ENCODE data around the gene TCERG1L.
"Not testable (repeated sequence)": the region's sequence is repeated elsewhere in the genome, so short reads cannot be mapped to it uniquely, and the experiment has no call there.

Gene TCERG1L

GRCh38 chr10:131100418-131101410 lies 210.8 kb downstream of the TCERG1L start:
- not testable (repeated sequence) for DNase-seq (ENCODE audit: low read depth in 2 of 2)

GRCh38 chr10:131099028-131099726 lies 212.3 kb downstream of the TCERG1L start:
- no peak for DNase-seq (ENCODE audit: low read depth in 2 of 2)

GRCh38 chr10:131098416-131098952 lies 213.0 kb downstream of the TCERG1L start:
- DNase-seq (ENCODE audit: low read depth in 2 of 2) = no peak

- DNase-seq (ENCODE audit: low read depth in 2 of 2) = no peak
Measured at GRCh38 chr10:131096031-131096430, 215.5 kb downstream of the TCERG1L start.

- DNase-seq (ENCODE audit: low read depth in 2 of 2) = no peak
Measured at GRCh38 chr10:131095313-131095580, 216.3 kb downstream of the TCERG1L start.

- no peak for DNase-seq (ENCODE audit: low read depth in 2 of 2)
Measured at GRCh38 chr10:131094527-131095312, 216.8 kb downstream of the TCERG1L start.

DNA sequence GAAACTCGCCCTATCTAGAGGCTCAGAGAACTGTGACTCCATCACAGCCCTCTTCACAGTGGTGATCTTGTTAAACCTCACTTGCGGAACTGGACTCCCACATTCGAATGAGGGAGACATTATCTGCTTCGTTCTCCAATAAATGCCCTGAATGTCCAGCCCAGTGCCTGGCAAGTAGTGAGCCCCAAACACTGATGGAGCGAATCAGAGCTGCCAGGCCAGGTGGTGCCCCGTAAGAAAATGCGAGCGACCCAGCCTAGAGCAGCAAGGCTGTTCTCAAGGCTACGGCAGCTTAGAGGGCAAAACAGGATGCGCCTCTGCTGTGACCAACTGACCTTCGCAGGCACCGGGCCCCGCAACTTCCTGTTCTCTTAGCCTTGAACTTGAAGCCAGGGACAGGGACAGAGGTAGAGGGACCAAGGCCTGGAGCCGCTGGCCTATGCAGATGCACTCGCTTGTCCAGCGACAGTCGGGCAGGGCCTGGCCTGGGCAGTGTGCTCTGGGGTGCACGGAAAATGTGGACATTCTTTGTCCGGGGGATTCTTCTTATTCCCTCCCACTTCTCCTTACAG lies 217.6 kb downstream of the TCERG1L start:
- no peak for DNase-seq (ENCODE audit: low read depth in 2 of 2)

DNA sequence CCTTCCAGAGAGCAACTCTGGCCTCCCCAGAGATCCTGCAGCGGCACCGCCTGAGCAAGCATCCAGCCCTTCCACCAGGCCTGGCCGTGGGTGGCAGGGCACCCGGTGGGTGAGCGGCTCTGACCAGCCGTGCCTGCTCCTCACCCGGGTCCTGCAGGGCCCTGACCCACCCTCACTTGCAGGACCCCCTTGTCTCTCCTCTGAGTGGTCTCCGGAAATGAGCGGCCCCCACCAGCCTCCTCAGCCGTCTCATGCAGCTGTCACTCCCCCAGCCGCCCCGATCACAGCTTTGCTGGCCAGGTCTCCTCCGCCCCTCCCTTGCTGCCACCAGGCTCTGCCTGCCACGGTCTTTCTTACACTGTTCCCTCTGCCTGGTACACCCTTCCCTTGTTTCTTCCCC lies 218.2 kb downstream of the TCERG1L start:
- DNase-seq (ENCODE audit: low read depth in 2 of 2) = no peak

DNA sequence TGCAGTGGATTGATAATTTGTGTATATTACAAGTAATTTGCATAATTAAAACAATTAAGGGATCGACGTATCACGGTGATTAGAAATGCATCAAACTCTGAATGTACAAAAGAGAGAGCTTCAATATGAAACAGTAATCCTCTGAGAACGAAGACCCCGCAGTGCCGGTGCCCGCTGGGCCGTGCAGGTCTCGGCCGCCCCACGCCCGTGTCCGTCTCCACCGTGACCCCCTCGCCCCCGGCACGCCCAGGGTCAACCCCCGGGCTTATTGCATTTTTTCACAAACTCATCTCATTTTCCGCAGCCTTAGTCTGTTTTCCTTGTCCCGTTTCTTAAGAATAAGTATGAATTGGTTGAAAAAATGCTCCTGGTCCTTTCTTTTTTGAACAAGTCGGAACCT lies 218.6 kb downstream of the TCERG1L start:
- no peak for DNase-seq (ENCODE audit: low read depth in 2 of 2)

DNA sequence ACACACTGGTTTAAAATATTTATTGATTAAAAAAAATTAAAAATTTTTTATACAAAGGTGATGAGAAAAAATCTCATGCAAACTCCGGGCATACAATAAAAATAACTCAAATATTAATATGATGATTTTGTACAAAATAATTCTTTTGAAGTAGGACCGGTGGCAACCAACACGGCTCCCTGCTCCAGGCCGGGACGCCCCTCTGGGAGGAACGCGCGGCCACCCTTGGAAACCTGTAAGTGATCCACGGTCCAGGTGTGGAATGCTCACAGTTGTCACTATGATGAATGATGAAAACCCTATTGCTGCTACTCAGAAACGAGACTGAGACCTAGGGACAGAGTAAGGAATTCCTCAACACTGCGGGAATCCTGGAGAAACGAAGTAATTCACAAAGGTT lies 219.1 kb downstream of the TCERG1L start:
- no peak for DNase-seq (ENCODE audit: low read depth in 2 of 2)

DNA sequence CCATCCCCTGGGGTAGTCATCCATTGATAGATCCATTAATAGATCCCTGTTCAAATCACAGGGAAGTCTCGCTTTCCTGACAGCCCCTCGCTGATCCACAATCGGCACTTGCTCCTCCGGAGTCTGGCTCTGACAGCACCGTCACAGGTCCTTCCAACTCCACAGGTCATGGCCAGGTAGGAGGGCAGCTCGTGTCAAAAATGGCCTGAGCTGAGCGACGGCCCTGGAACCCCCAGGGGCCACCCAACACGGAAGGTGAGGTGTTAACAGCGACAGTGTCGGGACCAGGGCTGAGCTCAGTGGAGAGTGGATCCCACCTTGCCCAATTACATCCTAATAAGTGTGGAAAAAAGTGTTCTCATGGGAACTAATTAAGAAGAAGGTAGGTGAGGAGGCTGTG lies 219.8 kb downstream of the TCERG1L start:
- no peak for DNase-seq (ENCODE audit: low read depth in 2 of 2)

DNA sequence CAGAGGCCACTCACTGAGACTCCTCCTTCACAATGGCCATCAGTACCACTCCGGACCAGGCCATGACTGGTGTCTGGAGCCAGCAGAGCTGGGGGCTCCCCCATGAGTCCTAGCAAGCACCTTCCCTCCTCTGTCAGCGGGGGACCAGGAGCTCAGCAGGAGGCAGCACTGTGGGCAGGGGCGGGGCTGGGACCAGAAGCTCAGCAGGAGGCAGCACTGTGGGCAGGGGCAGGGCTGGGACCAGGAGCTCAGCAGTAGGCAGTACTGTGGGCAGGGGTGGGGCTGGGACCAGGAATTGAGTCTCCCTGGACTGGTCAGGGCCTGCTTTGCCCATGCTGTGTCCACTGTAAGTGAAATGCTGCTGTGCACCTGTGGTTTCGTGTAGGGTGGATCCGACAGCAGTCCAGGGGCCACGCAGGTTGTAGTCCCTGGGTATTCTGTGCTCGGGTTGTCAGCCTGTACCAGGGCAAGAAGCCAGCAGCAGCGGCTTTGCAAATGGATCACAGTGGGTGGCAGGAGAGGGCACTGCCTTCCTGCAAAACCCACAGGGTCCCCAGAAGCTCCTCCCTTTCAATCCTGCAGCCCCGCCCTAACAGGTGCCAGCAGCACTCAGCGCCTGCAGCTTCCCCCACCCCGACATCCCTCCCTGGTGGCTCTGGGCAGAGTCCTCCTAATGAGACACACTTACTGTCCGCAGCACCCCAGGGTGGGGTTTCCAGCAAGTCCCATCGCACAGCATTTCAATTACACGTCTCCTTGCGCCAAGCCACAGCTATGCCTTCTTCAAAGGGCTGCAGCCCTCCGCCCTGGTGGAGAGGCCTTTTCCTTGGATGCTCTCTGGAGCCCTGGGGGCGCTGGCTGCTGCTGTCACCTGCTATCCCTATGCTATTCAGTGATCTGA lies 220.5 kb downstream of the TCERG1L start:
- no peak for DNase-seq (ENCODE audit: low read depth in 2 of 2)

DNA sequence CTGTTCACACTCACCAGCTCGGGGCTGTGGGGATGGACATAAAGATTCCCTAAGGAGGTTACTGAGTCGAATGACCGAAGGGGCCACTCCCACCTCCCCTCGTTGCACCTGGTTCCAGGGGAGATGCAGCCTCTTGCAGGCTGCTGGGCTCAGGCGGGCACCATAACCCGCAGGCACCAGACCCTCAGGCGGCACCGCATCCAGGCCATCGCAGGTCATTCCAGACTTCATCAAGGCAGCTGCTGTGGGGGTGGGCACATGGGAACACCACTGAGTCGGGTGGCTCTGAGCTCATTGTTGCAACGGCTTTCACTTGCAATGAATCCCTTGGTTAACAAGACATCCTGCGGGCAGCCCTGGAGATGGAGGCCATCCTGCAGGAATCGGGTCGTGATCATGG lies 221.7 kb downstream of the TCERG1L start:
- DNase-seq (ENCODE audit: low read depth in 2 of 2) = no peak

DNA sequence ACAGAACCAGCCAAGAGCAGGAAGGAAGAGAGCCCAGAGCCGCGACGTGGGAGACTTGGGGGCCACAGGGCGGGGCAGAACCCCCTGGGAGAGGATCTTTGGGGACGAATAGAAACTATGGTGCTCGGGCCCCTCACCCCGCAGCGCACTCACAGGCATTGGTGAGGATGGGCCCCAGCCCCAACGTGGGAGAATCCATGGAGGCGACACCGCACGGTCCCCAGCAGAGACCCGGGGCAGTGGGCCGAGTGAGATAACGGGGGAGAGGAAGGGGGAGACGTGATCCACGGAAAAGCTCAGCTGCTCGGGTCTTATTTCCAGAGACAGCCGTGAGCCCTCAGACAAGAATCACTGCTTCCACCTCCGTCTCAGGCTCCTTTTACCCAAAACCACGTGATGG lies 222.4 kb downstream of the TCERG1L start:
- DNase-seq (ENCODE audit: low read depth in 2 of 2) = no peak

- DNase-seq (ENCODE audit: low read depth in 2 of 2) = no peak
Measured at GRCh38 chr10:131088619-131089018, 222.9 kb downstream of the TCERG1L start.

DNA sequence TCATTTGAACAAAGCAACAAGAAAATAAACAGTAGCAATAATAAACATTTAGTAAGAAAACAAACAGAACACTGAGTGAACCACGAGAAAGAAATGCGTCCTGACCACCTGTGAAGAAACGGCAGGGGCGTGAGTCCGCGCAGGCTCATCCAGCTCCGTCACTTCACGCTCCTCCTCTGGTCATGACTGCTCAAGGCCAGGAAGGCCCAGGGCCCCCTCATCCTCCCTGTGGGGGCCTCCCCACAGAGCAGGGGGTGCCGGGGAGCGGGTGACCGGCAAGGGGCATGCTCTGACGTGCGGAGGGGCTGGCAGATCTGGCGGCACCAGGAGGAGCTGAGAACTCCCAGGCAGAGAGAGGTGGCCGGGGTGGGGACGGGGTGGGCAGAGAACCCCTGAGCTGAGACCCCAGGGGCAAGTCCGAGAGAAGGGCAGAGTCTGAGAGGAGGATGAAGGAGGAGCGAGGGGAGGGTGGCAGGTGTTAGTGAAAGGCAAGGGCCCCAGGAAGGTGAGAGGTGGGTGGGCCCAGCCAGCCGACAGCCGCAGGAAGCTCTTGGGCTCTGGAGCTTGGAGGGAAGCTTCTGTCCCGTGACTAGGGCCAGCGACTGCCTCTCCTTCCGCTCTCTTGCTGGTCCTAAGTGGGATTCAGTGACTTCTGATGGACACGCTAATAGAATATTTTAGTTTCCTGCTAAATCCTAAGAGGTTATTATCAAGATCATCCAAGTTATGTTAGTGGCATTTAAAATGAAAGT lies 223.9 kb downstream of the TCERG1L start:
- no peak for DNase-seq (ENCODE audit: low read depth in 2 of 2)

DNA sequence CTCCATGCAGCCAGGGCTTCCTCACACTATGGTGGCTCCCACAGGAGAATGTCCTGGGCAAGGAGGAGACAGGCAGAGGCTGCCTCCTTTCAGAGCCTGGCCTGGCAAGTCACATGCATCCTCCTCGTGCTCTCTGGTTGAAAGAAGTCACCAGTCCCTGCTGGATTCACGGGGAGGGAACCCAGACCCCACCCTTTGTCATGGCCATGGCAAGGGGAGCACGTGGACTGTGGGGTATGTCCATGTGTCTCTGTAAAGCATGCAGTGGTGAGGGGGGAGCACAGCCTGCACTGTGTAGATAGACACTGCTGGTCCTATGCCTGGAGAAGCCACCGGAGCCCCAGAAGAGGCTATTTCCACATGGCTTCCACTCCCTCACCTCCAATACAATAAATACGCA lies 225.0 kb downstream of the TCERG1L start:
- no peak for DNase-seq (ENCODE audit: low read depth in 2 of 2)

DNA sequence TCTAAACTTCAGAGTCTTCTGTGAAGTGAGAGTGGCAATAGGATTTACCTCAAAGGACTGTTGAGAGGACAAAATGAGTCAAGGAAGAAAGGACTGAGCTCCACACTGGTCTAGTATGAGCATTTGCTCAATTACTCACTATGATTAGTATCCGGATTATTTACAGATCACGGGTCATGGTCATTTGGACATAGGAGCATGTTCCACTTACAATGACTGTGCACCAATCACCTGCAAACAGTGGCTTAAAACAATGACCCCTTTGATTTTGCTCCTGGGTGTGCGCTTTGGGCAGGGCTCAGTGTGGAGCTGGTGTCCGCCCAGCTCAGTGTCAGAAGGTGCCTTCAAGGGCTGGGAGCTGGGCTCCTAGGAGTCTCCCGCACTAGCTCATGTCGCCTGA lies 225.4 kb downstream of the TCERG1L start:
- no peak for DNase-seq (ENCODE audit: low read depth in 2 of 2)

DNA sequence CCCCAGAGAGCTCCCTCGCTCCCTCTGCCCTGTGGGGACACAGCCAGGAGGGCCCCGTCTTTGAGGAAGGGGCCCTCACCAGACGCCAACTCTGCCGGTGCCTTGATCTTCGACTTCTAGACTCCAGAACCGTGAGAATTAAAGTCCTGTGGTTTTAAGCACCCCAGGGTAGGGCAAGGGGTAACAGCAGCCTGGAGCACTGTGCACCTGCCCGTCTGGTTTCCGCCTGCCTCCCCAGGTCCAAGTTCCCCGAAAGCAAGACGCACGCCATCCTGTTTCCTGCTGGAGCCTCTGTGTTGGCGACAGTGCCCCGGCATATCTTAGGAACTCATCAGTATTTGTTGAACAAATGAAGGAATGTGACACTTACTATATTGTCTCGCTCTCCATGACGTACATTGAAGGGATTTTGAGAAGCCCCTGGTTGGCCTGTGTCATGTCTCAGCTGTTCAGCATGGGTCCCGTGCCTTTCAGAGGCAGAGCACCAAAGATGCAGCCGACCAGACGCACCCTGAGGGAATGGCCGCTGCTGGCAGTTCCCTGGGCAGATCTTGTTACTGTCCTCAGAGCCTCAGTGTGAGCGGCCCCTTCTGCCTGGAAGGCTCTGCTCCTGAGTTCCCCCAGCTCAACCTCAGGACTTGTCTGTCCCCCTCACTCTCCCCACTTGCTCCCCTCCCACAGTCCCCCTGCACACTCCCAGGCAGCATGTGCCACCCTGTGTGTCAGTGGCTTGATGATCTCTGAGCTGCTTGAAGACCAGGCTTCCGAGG lies 226.2 kb downstream of the TCERG1L start:
- no peak for DNase-seq (ENCODE audit: low read depth in 2 of 2)

All from stimulated activated CD4-positive, alpha-beta T cell treated with anti-CD3 and anti-CD28 coated beads, Interleukin-15, amount 100 ng/mL, for 48 hours (primary cell).